Mammary epithelial cell (primary cell): Measurements from ENCODE around the gene TCP11.

Experiments
- EZH2 ChIP-seq: IDR thresholded peaks from 2 replicates; pipeline ENCODE4 v1.6.1; 2012; ENCODE audit warnings: low read length, inconsistent platforms, borderline replicate concordance
- TF ChIP-seq, protein P1 (sequence below), 2 donors: IDR thresholded peaks in 1 of 2; conservative IDR thresholded peaks in 1 of 2; 2 replicates each; pipeline ENCODE4 v1.5.1; 2011 to 2012; ENCODE audit warnings: inconsistent platforms in 2 of 2, low read length in 2 of 2, mild to moderate bottlenecking in 2 of 2, control low read depth in 1 of 2, low read depth in 1 of 2; ENCODE audit not compliant: insufficient read depth in 1 of 2; ENCODE audit errors: extremely low read depth in 1 of 2

DNA sequence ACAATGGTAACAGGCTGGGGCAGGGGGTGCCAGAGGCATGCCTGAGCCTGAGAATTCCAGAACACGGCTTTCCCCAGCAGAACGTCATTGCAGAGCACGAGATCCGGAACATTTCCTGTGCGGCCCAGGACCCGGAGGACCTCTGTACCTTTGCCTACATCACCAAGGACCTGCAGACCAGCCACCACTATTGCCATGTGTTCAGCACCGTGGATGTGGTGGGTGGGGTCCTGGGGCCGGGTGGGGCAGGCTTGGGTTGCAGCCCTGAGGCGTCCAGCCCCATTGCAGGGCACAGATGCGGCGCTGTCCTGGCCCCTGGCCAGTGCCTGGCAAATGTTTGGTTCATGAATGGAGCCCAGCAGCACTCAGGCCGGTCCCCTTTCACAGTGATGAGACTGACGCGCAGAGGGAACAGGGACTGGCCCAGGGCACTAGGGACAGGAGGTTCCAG is 57.1 kb downstream of the TCP11 start:
- TF ChIP-seq, protein P1, sequence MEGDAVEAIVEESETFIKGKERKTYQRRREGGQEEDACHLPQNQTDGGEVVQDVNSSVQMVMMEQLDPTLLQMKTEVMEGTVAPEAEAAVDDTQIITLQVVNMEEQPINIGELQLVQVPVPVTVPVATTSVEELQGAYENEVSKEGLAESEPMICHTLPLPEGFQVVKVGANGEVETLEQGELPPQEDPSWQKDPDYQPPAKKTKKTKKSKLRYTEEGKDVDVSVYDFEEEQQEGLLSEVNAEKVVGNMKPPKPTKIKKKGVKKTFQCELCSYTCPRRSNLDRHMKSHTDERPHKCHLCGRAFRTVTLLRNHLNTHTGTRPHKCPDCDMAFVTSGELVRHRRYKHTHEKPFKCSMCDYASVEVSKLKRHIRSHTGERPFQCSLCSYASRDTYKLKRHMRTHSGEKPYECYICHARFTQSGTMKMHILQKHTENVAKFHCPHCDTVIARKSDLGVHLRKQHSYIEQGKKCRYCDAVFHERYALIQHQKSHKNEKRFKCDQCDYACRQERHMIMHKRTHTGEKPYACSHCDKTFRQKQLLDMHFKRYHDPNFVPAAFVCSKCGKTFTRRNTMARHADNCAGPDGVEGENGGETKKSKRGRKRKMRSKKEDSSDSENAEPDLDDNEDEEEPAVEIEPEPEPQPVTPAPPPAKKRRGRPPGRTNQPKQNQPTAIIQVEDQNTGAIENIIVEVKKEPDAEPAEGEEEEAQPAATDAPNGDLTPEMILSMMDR (conservative IDR thresholded peaks at IDR 0.05 in 1 of 2, IDR thresholded peaks at IDR 0.05 in 1 of 2; ENCODE audit: extremely low read depth in 1 of 2, insufficient read depth in 1 of 2, low read depth in 1 of 2, low read length in 2 of 2): no peak
- TF ChIP-seq EZH2: no peak
